Hepatocyte (in vitro differentiated cells): Measurements from ENCODE around the gene CNOT6L. TPM values are rescaled to one million over a fixed set of nuclear protein-coding genes. Genes with fewer than 3 reads are reported as not detected.

Source experiments
- DNase-seq: peaks from one replicate; pipeline ENCODE4 v3.0.0-alpha.2; 2016; ENCODE audit warnings: low spot score
- H2AFZ ChIP-seq: fragments of 200-600 bp; sonication (generic); 2 replicates; pipeline ENCODE4 v1.6.0; 2016; ENCODE audit warnings: antibody characterized with exemption, mild to moderate bottlenecking
- H3K27ac ChIP-seq: fragments of 200-600 bp; sonication (generic); 2 replicates; pipeline ENCODE4 v1.5.1; 2016; ENCODE audit warnings: mild to moderate bottlenecking
- H3K27me3 ChIP-seq: fragments of 200-600 bp; sonication (generic); 2 replicates; pipeline ENCODE4 v1.6.1; 2016
- H3K36me3 ChIP-seq: fragments of 200-600 bp; sonication (generic); replicated peaks from 2 replicates; pipeline ENCODE4 v1.5.1; 2016; ENCODE audit warnings: low read depth; ENCODE audit not compliant: insufficient read depth
- H3K4me1 ChIP-seq: fragments of 200-600 bp; sonication (generic); 2 replicates; pipeline ENCODE4 v1.5.1; 2016; ENCODE audit warnings: mild to moderate bottlenecking, moderate library complexity; ENCODE audit not compliant: insufficient read depth
- H3K4me2 ChIP-seq: fragments of 200-600 bp; sonication (generic); 2 replicates; pipeline ENCODE4 v1.6.0; 2016
- H3K4me3 ChIP-seq: fragments of 200-600 bp; sonication (generic); 2 replicates; pipeline ENCODE4 v1.5.1; 2016; ENCODE audit warnings: mild to moderate bottlenecking
- H3K79me2 ChIP-seq: fragments of 200-600 bp; sonication (generic); 2 replicates; pipeline ENCODE4 v1.6.0; 2017; ENCODE audit warnings: mild to moderate bottlenecking
- H3K9me2 ChIP-seq: fragments of 200-600 bp; sonication (generic); replicated peaks from 2 replicates; pipeline ENCODE4 v1.6.0; 2017; ENCODE audit warnings: mild to moderate bottlenecking; ENCODE audit not compliant: insufficient read depth
- H3K9me3 ChIP-seq: fragments of 200-600 bp; sonication (generic); 2 replicates; pipeline ENCODE4 v1.5.1; 2016; ENCODE audit warnings: low read depth, mild to moderate bottlenecking
- H4K20me1 ChIP-seq: fragments of 200-600 bp; sonication (generic); 2 replicates; pipeline ENCODE4 v1.6.0; 2016; ENCODE audit warnings: mild to moderate bottlenecking; ENCODE audit not compliant: insufficient read depth, poor library complexity, severe bottlenecking
- EZH2 ChIP-seq: fragments of 200-600 bp; sonication (generic); IDR thresholded peaks from 2 replicates; pipeline ENCODE4 v1.6.1; 2016; ENCODE audit warnings: antibody characterized with exemption, mild to moderate bottlenecking, borderline replicate concordance
- EZH2phosphoT487 ChIP-seq: fragments of 200-600 bp; sonication (generic); IDR thresholded peaks from one replicate; pipeline ENCODE4 v1.6.1; 2018; ENCODE audit warnings: antibody characterized with exemption, mild to moderate bottlenecking, low read depth, moderate library complexity; ENCODE audit not compliant: unreplicated experiment, severe bottlenecking
- WGBS: methylation state at CpG from one replicate; pipeline ENCODE4 v1.1.6; 2016; ENCODE audit warnings: low lambda C conversion rate; ENCODE audit errors: missing lambda C conversion rate; 5-methylcytosine and 5-hydroxymethylcytosine counted together
- polyA plus RNA-seq: library from polyadenylated mRNA; unstranded; fragments of >200 nt; fragmentation: Nextera tagmentation; extraction: Ambion mirVana; gene quantifications from 2 replicates; pipeline ENCODE4 v1.2.1, GENCODE V29; 2016
- total RNA-seq: library from RNA; depleted of rRNA; stranded (reverse); fragments of >200 nt; gene quantifications from 2 replicates; pipeline ENCODE4 v1.2.3, GENCODE V29; 2014
- TF ChIP-seq, protein P1 (sequence below): fragments of 200-600 bp; sonication (generic); IDR thresholded peaks from 2 replicates; pipeline ENCODE4 v1.5.1; 2016; ENCODE audit warnings: antibody characterized with exemption, mild to moderate bottlenecking; ENCODE audit not compliant: poor library complexity

Gene CNOT6L
- total and polyA plus RNA-seq, 2 experiments from 2014 or later, result 7.7 to 20.4 TPM

- TF ChIP-seq, protein P1, sequence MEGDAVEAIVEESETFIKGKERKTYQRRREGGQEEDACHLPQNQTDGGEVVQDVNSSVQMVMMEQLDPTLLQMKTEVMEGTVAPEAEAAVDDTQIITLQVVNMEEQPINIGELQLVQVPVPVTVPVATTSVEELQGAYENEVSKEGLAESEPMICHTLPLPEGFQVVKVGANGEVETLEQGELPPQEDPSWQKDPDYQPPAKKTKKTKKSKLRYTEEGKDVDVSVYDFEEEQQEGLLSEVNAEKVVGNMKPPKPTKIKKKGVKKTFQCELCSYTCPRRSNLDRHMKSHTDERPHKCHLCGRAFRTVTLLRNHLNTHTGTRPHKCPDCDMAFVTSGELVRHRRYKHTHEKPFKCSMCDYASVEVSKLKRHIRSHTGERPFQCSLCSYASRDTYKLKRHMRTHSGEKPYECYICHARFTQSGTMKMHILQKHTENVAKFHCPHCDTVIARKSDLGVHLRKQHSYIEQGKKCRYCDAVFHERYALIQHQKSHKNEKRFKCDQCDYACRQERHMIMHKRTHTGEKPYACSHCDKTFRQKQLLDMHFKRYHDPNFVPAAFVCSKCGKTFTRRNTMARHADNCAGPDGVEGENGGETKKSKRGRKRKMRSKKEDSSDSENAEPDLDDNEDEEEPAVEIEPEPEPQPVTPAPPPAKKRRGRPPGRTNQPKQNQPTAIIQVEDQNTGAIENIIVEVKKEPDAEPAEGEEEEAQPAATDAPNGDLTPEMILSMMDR, result no peak
- TF ChIP-seq EZH2phosphoT487, result no peak
- no peak for TF ChIP-seq EZH2
- H3K9me3 ChIP-seq, result no peaks in the 10 kb centered on the region
- WGBS, result 96% methylated on average over 6 of the region's 6 CpGs
- no peak overlapping the region for H2AFZ ChIP-seq
- no peak overlapping the region for H3K4me2 ChIP-seq
- no peaks in the 10 kb centered on the region for H3K4me1 ChIP-seq
- no peaks in the 10 kb centered on the region for H4K20me1 ChIP-seq
- H3K27me3 ChIP-seq, result no peaks in the 10 kb centered on the region
- H3K36me3 ChIP-seq, result no peaks in the 10 kb centered on the region
- no peak overlapping the region for H3K27ac ChIP-seq
- H3K79me2 ChIP-seq, result no peaks in the 10 kb centered on the region
- no peaks in the 10 kb centered on the region for H3K9me2 ChIP-seq
- no peak for DNase-seq
- H3K4me3 ChIP-seq, result no peak overlapping the region
Observed at GRCh38 chr4:77848508-77848907, 29.3 kb upstream of the CNOT6L start.

GRCh38 chr4:77845929-77846328, 26.8 kb upstream of the CNOT6L start:
- H3K9me3 ChIP-seq, result no peaks in the 10 kb centered on the region
- H3K9me2 ChIP-seq, result no peaks in the 10 kb centered on the region
- H3K27ac ChIP-seq, result no peak overlapping the region
- H3K4me1 ChIP-seq, result no peaks in the 10 kb centered on the region
- no peaks in the 10 kb centered on the region for H4K20me1 ChIP-seq
- H3K4me2 ChIP-seq, result no peak overlapping the region
- DNase-seq, result no peak
- WGBS, result 87% methylated on average over 3 of the region's 3 CpGs
- no peak overlapping the region for H2AFZ ChIP-seq
- TF ChIP-seq, protein P1, result no peak
- TF ChIP-seq EZH2, result no peak
- no peak for TF ChIP-seq EZH2phosphoT487
- no peak overlapping the region for H3K4me3 ChIP-seq
- no peaks in the 10 kb centered on the region for H3K36me3 ChIP-seq
- no peaks in the 10 kb centered on the region for H3K27me3 ChIP-seq
- no peaks in the 10 kb centered on the region for H3K79me2 ChIP-seq

GRCh38 chr4:77845400-77845799, 26.2 kb upstream of the CNOT6L start:
- no peaks in the 10 kb centered on the region for H3K79me2 ChIP-seq
- H3K27me3 ChIP-seq, result no peaks in the 10 kb centered on the region
- no peaks in the 10 kb centered on the region for H3K9me2 ChIP-seq
- no peaks in the 10 kb centered on the region for H3K36me3 ChIP-seq
- H3K4me1 ChIP-seq, result no peaks in the 10 kb centered on the region
- TF ChIP-seq, protein P1, result no peak
- TF ChIP-seq EZH2, result no peak
- no peak for TF ChIP-seq EZH2phosphoT487
- H2AFZ ChIP-seq, result no peak overlapping the region
- WGBS, result 83% methylated on average over 1 of the region's 1 CpG
- H3K27ac ChIP-seq, result no peak overlapping the region
- no peak for DNase-seq
- no peaks in the 10 kb centered on the region for H3K9me3 ChIP-seq
- H3K4me3 ChIP-seq, result no peak overlapping the region
- no peaks in the 10 kb centered on the region for H4K20me1 ChIP-seq
- H3K4me2 ChIP-seq, result no peak overlapping the region

GRCh38 chr4:77844363-77844762, 25.2 kb upstream of the CNOT6L start:
- Histone ChIP-seq H3K9me3 (no peaks in the 10 kb centered on the region), H4K20me1 (no peaks in the 10 kb centered on the region), H3K27ac (no peak overlapping the region), H3K4me1 (no peaks in the 10 kb centered on the region), H3K4me3 (no peak overlapping the region), H3K27me3 (no peaks in the 10 kb centered on the region), H3K36me3 (no peaks in the 10 kb centered on the region), H3K79me2 (no peaks in the 10 kb centered on the region), H3K4me2 (no peak overlapping the region), H2AFZ (no peak overlapping the region), H3K9me2 (no peaks in the 10 kb centered on the region)
- WGBS, result 100% methylated on average over 1 of the region's 1 CpG
- TF ChIP-seq EZH2phosphoT487 (no peak), EZH2 (no peak)
- TF ChIP-seq, protein P1, result no peak
- DNase-seq, result no peak
